T-cell (primary cell): ENCODE measurements around the gene KCNQ1OT1. TPM values are rescaled to one million over a fixed set of nuclear protein-coding genes. Genes with fewer than 3 reads are reported as not detected.

Experiments used
- ATAC-seq, 4 experiments: fragments of 200-7000 bp in 3 of 4; fragments of 150-1000 bp in 1 of 4; cut with Tn5 transposase; replicated peaks in 1 of 4; 1 replicate in 3 of 4; 2 replicates in 1 of 4; pipeline ENCODE4 v1.10.0; 2021; ENCODE audit warnings: moderate library complexity in 3 of 4, mild to moderate bottlenecking in 2 of 4, moderate number of reproducible peaks in 1 of 4
- CTCF ChIA-PET, 2 donors: fragments of 300-600 bp; sonication (Branson Sonifier 250); formaldehyde crosslinking; loops; one replicate each; lab custom pipeline; 2022; ENCODE audit warnings: antibody characterized with exemption in 2 of 2; lab: Charles Lee
- POLR2A ChIA-PET, 2 donors: fragments of 300-600 bp; sonication (Branson Sonifier 250); formaldehyde crosslinking; loops; one replicate each; lab custom pipeline; 2022; ENCODE audit warnings: antibody characterized with exemption in 2 of 2; lab: Charles Lee
- DNase-seq, 35 experiments: peaks; one replicate each; pipeline versions ENCODE4 v3.0.0 to v3.0.0-alpha.2; 2013 to 2023
- H3K27ac ChIP-seq: one replicate; pipeline ENCODE4 v1.5.1; 2013; ENCODE audit warnings: low read length
- H3K27me3 ChIP-seq, 2 experiments: replicated peaks in 1 of 2; 1 replicate in 1 of 2; 2 replicates in 1 of 2; pipeline versions ENCODE4 v1.6.1 to v1.7.0; 2013; ENCODE audit warnings: low read length in 1 of 2, mixed read lengths in 1 of 2; ENCODE audit not compliant: control insufficient read depth in 2 of 2, insufficient read depth in 2 of 2; ENCODE audit errors: extremely low read depth in 1 of 2
- H3K36me3 ChIP-seq, 2 donors: 1 replicate in 1 of 2; 2 replicates in 1 of 2; pipeline versions ENCODE4 v1.6.1 to v1.7.0; 2013; ENCODE audit warnings: low read length in 1 of 2; ENCODE audit not compliant: control insufficient read depth in 2 of 2, insufficient read depth in 1 of 2; ENCODE audit errors: extremely low read depth in 1 of 2
- H3K4me1 ChIP-seq, 2 experiments: 1 replicate in 1 of 2; 2 replicates in 1 of 2; pipeline versions ENCODE4 v1.6.1 to v1.7.0; 2013; ENCODE audit warnings: low read length in 2 of 2, mixed read lengths in 1 of 2; ENCODE audit not compliant: insufficient read depth in 2 of 2, control insufficient read depth in 1 of 2; ENCODE audit errors: extremely low read depth in 1 of 2
- H3K4me3 ChIP-seq, 2 donors: 1 replicate in 1 of 2; 2 replicates in 1 of 2; pipeline versions ENCODE4 v1.5.1 to v1.7.0; 2013; ENCODE audit warnings: mild to moderate bottlenecking in 2 of 2, low read length in 1 of 2, moderate library complexity in 1 of 2; ENCODE audit not compliant: control insufficient read depth in 1 of 2; ENCODE audit errors: extremely low read depth in 1 of 2
- H3K9me3 ChIP-seq: 2 replicates; pipeline ENCODE4 v1.7.0; 2013
- H3K27ac Mint-ChIP-seq, 2 donors: one replicate each; pipeline ENCODE4 v1.8.0; 2020 to 2021; ENCODE audit warnings: mild to moderate bottlenecking in 2 of 2, mixed read lengths in 2 of 2
- H3K27me3 Mint-ChIP-seq, 2 donors: one replicate each; pipeline ENCODE4 v1.8.0; 2021 to 2022; ENCODE audit warnings: mixed read lengths in 2 of 2
- H3K36me3 Mint-ChIP-seq: one replicate; pipeline ENCODE4 v1.8.0; 2021; ENCODE audit warnings: mixed read lengths
- H3K4me1 Mint-ChIP-seq, 3 donors: one replicate each; pipeline ENCODE4 v1.8.0; 2020 to 2022; ENCODE audit warnings: mixed read lengths in 3 of 3, mild to moderate bottlenecking in 1 of 3
- H3K4me3 Mint-ChIP-seq, 3 donors: one replicate each; pipeline ENCODE4 v1.8.0; 2020 to 2022; ENCODE audit warnings: mild to moderate bottlenecking in 3 of 3, mixed read lengths in 3 of 3, moderate library complexity in 3 of 3
- H3K9me3 Mint-ChIP-seq, 3 donors: one replicate each; pipeline ENCODE4 v1.8.0; 2020 to 2022; ENCODE audit warnings: mixed read lengths in 3 of 3
- WGBS: methylation state at CpG from one replicate; pipeline ENCODE4 v1.1.5; 2013; ENCODE audit warnings: missing lambda C conversion rate; ENCODE audit not compliant: insufficient coverage; 5-methylcytosine and 5-hydroxymethylcytosine counted together
- total RNA-seq, 35 experiments: library from RNA in 6 of 35; stranded (reverse) in 6 of 35; fragments of 120-200 nt in 1 of 35; gene quantifications; one replicate each; pipeline versions ENCODE4 v1.2.1 to v1.2.4 and lab custom pipeline; 2013 to 2026

KCNQ1OT1 gene
- total RNA-seq, 5 donors from 2014 or later (not counting 1 experiment from before 2014, with no cell fraction given) = 0.30 to 0.42 (median 0.35) TPM

- no peak overlapping the region for H3K27ac Mint-ChIP-seq
- peaks cover 1 to 6% (median 5%) of the 10 kb centered on the region in 3 donors for H3K9me3 Mint-ChIP-seq
- Histone ChIP-seq H3K27me3 (peaks cover 0 to 9% of the 10 kb centered on the region in 2 experiments), H3K27ac (no peak overlapping the region), H3K4me1 (no peaks in the 10 kb centered on the region), H3K9me3 (no peaks in the 10 kb centered on the region), H3K4me3 (no peak overlapping the region), H3K36me3 (peaks cover 0 to 7% of the 10 kb centered on the region in 2 donors)
- ChIA-PET POLR2A (no interaction called here), CTCF (no interaction called here)
- no peak overlapping the region for H3K4me3 Mint-ChIP-seq
- WGBS = 69% methylated on average over 3 of the region's 6 CpGs
- peaks cover 63% of the 10 kb centered on the region for H3K36me3 Mint-ChIP-seq
- peaks cover 0 to 14% (median 4%) of the 10 kb centered on the region in 3 donors for H3K4me1 Mint-ChIP-seq
- ATAC-seq = no peak
- DNase-seq = no peak
- no peaks in the 10 kb centered on the region for H3K27me3 Mint-ChIP-seq
Observed at GRCh38 chr11:2655834-2656622, 43.8 kb downstream of the KCNQ1OT1 start.

GRCh38 chr11:2655016-2655719, 44.6 kb downstream of the KCNQ1OT1 start:
- Histone ChIP-seq H3K36me3 (peaks cover 0 to 7% of the 10 kb centered on the region in 2 donors), H3K9me3 (peaks cover 5% of the 10 kb centered on the region), H3K27ac (no peak overlapping the region), H3K4me3 (no peak overlapping the region), H3K4me1 (no peaks in the 10 kb centered on the region), H3K27me3 (peaks cover 0 to 9% of the 10 kb centered on the region in 2 experiments)
- H3K4me3 Mint-ChIP-seq = no peak overlapping the region
- CTCF ChIA-PET = no interaction called here
- ATAC-seq = no peak
- H3K27me3 Mint-ChIP-seq = no peaks in the 10 kb centered on the region
- DNase-seq = no peak
- peaks cover 0 to 18% (median 4%) of the 10 kb centered on the region in 3 donors for H3K4me1 Mint-ChIP-seq
- H3K36me3 Mint-ChIP-seq = peaks cover 63% of the 10 kb centered on the region
- H3K9me3 Mint-ChIP-seq = peaks cover 7 to 10% (median 9%) of the 10 kb centered on the region in 3 donors
- H3K27ac Mint-ChIP-seq = no peak overlapping the region
- 88% methylated on average over 1 of the region's 6 CpGs for WGBS
- POLR2A ChIA-PET = no interaction called here

GRCh38 chr11:2653930-2654739, 45.7 kb downstream of the KCNQ1OT1 start:
- Mint-ChIP-seq H3K4me3 (no peak overlapping the region), H3K27me3 (no peaks in the 10 kb centered on the region), H3K27ac (no peak overlapping the region), H3K9me3 (peaks cover 16 to 18% (median 18%) of the 10 kb centered on the region in 3 donors), H3K4me1 (peaks cover 0 to 17% (median 4%) of the 10 kb centered on the region in 3 donors), H3K36me3 (peaks cover 65% of the 10 kb centered on the region)
- ATAC-seq (no peak), DNase-seq (no peak)
- H3K36me3 ChIP-seq = peaks cover 0 to 7% of the 10 kb centered on the region in 2 donors
- peaks cover 8% of the 10 kb centered on the region for H3K9me3 ChIP-seq
- H3K4me3 ChIP-seq = no peak overlapping the region
- H3K4me1 ChIP-seq = no peaks in the 10 kb centered on the region
- no peak overlapping the region for H3K27ac ChIP-seq
- H3K27me3 ChIP-seq = peaks cover 0 to 9% of the 10 kb centered on the region in 2 experiments
- POLR2A ChIA-PET = interaction anchor here in 1 of 2 donors (0.6 kb wide), 1 partner anchor 45 kb away, joined by 5 read pairs; no protein-coding TSS in a partner anchor
- CTCF ChIA-PET = no interaction called here
- 87% methylated on average over 15 of the region's 16 CpGs for WGBS

GRCh38 chr11:2653198-2653551, 46.6 kb downstream of the KCNQ1OT1 start:
- H3K9me3 Mint-ChIP-seq = peaks cover 18 to 27% (median 20%) of the 10 kb centered on the region in 3 donors
- H3K36me3 ChIP-seq = peaks cover 0 to 7% of the 10 kb centered on the region in 2 donors
- ATAC-seq (no peak), DNase-seq (no peak)
- H3K4me1 ChIP-seq = no peaks in the 10 kb centered on the region
- ChIA-PET CTCF (no interaction called here), POLR2A (no interaction called here)
- peaks cover 0 to 9% of the 10 kb centered on the region in 2 experiments for H3K27me3 ChIP-seq
- peaks cover 0 to 13% (median 4%) of the 10 kb centered on the region in 3 donors for H3K4me1 Mint-ChIP-seq
- no peaks in the 10 kb centered on the region for H3K27me3 Mint-ChIP-seq
- no peak overlapping the region for H3K4me3 Mint-ChIP-seq
- no peak overlapping the region for H3K27ac ChIP-seq
- H3K27ac Mint-ChIP-seq = no peak overlapping the region
- H3K9me3 ChIP-seq = peaks cover 8% of the 10 kb centered on the region
- no peak overlapping the region for H3K4me3 ChIP-seq
- H3K36me3 Mint-ChIP-seq = peaks cover 64% of the 10 kb centered on the region
- 100% methylated on average over 1 of the region's 1 CpG for WGBS

- Mint-ChIP-seq H3K4me3 (no peak overlapping the region), H3K27ac (no peak overlapping the region), H3K36me3 (peaks cover 66% of the 10 kb centered on the region), H3K9me3 (peaks cover 20 to 33% (median 22%) of the 10 kb centered on the region in 3 donors), H3K4me1 (peaks cover 0 to 13% (median 4%) of the 10 kb centered on the region in 3 donors), H3K27me3 (no peaks in the 10 kb centered on the region)
- peaks cover 0 to 7% of the 10 kb centered on the region in 2 donors for H3K36me3 ChIP-seq
- H3K4me1 ChIP-seq = no peaks in the 10 kb centered on the region
- H3K27ac ChIP-seq = no peak overlapping the region
- 87% methylated on average over 3 of the region's 11 CpGs for WGBS
- DNase-seq (no peak), ATAC-seq (no peak)
- peaks cover 8% of the 10 kb centered on the region for H3K9me3 ChIP-seq
- ChIA-PET CTCF (no interaction called here), POLR2A (no interaction called here)
- H3K27me3 ChIP-seq = peaks cover 0 to 9% of the 10 kb centered on the region in 2 experiments
- no peak overlapping the region for H3K4me3 ChIP-seq
Observed at GRCh38 chr11:2652333-2653197, 47.2 kb downstream of the KCNQ1OT1 start.
